Subcutaneous adipose tissue (tissue), 4 donors: ENCODE measurements around the gene PON3. TPM values are rescaled to one million over a fixed set of nuclear protein-coding genes. Genes with fewer than 3 reads are reported as not detected.

Experiments
- CTCF ChIP-seq: fragments of 450-650 bp; IDR thresholded peaks from one replicate; pipeline ENCODE4 v1.5.1; 2016; ENCODE audit warnings: low read depth, mild to moderate bottlenecking, control low read depth, antibody characterized with exemption, moderate library complexity
- total RNA-seq, 4 donors: library from RNA; depleted of rRNA; stranded (reverse); fragments of >200 nt; gene quantifications; one replicate each; pipeline ENCODE4 v1.1.0, GENCODE V29; 2016

The PON3 gene
- total RNA-seq, 4 donors from 2014 or later, result 2.5 to 6.0 (median 4.7) TPM

- TF ChIP-seq CTCF, result no peak
Measured at GRCh38 chr7:95340491-95340890, 55.7 kb downstream of the PON3 start.

- no peak for TF ChIP-seq CTCF
Measured at GRCh38 chr7:95338832-95339231, 57.3 kb downstream of the PON3 start.

- no peak for TF ChIP-seq CTCF
Measured at GRCh38 chr7:95335093-95335492, 61.1 kb downstream of the PON3 start.

- TF ChIP-seq CTCF, result no peak
Measured at GRCh38 chr7:95334447-95334846, 61.7 kb downstream of the PON3 start.

GRCh38 chr7:95330961-95331337, 65.2 kb downstream of the PON3 start:
- TF ChIP-seq CTCF, result no peak

- no peak for TF ChIP-seq CTCF
Measured at GRCh38 chr7:95330204-95330960, 65.8 kb downstream of the PON3 start.

- no peak for TF ChIP-seq CTCF
Measured at GRCh38 chr7:95327356-95327755, 68.8 kb downstream of the PON3 start.
